Heart right ventricle (tissue), 16 donors: Measurements from ENCODE around the gene TFEB. TPM values are rescaled to one million over a fixed set of nuclear protein-coding genes. Genes with fewer than 3 reads are reported as not detected.

ENCODE experiments used
- ATAC-seq, 8 donors: fragments of 200-7000 bp; cut with Tn5 transposase; one replicate each; pipeline ENCODE4 v1.9.1; 2020; ENCODE audit warnings: mild to moderate bottlenecking in 8 of 8, moderate library complexity in 8 of 8, moderate number of reproducible peaks in 1 of 8
- DNase-seq, 2 donors: peaks; one replicate each; pipeline ENCODE4 v3.0.0-alpha.2; 2020
- H3K27ac ChIP-seq, 10 donors: fragments of 200-600 bp; sonication (generic) in 2 of 10; one replicate each; pipeline versions ENCODE4 v1.5.0 to v1.8.0; 2020 to 2022; ENCODE audit warnings: mild to moderate bottlenecking in 3 of 10
- H3K27me3 ChIP-seq, 7 donors: fragments of 200-600 bp; one replicate each; pipeline ENCODE4 v1.8.0; 2021 to 2022; ENCODE audit warnings: mild to moderate bottlenecking in 2 of 7
- H3K36me3 ChIP-seq, 9 donors: fragments of 200-600 bp; sonication (generic) in 1 of 9; one replicate each; pipeline versions ENCODE4 v1.5.0 to v1.8.0; 2020 to 2022; ENCODE audit warnings: mild to moderate bottlenecking in 2 of 9
- H3K4me1 ChIP-seq, 9 donors: fragments of 200-600 bp; sonication (generic) in 1 of 9; one replicate each; pipeline versions ENCODE4 v1.5.0 to v1.8.0; 2020 to 2022; ENCODE audit warnings: mild to moderate bottlenecking in 4 of 9
- H3K4me3 ChIP-seq, 10 donors: fragments of 200-600 bp; sonication (generic) in 2 of 10; one replicate each; pipeline versions ENCODE4 v1.5.0 to v1.8.0; 2020 to 2022; ENCODE audit warnings: mild to moderate bottlenecking in 7 of 10, moderate library complexity in 2 of 10
- H3K9me3 ChIP-seq, 11 donors: fragments of 200-600 bp in 10 of 11; sonication (generic) in 2 of 11; one replicate each; pipeline versions ENCODE4 v1.5.0 to v1.8.0; 2013 to 2022; ENCODE audit warnings: mild to moderate bottlenecking in 2 of 11, control low read depth in 1 of 11, moderate library complexity in 1 of 11
- WGBS, 2 donors: extraction: QIAGEN DNeasy Blood & Tissue Kit; methylation state at CpG; one replicate each; pipeline ENCODE4 v1.1.7; 2013; ENCODE audit warnings: inconsistent platforms in 1 of 2; 5-methylcytosine and 5-hydroxymethylcytosine counted together
- intact Hi-C, 10 donors: fragments of 100-400 bp; cut with DNase I; formaldehyde crosslinking; loops; one replicate each; pipeline versions ENCODE4 v1.11.1 to v1.14.2; 2022
- polyA plus RNA-seq, 2 donors: library from polyadenylated mRNA; stranded (reverse); fragments of 200-250 nt; gene quantifications; one replicate each; pipeline ENCODE4 v1.2.3, GENCODE V29; 2013
- total RNA-seq, 10 donors: library from RNA; stranded (reverse); fragmentation: NEBNext Ultra II Directional in 3 of 10; extraction: Animal tissue kit (Norgen Biotek cat#: 25700) in 3 of 10; gene quantifications; one replicate each; pipeline versions ENCODE4 v1.2.1 to v1.2.4, GENCODE V29; 2021 to 2023
- TF ChIP-seq, protein P1 (sequence below), 9 donors: fragments of 200-600 bp; sonication (generic) in 2 of 9; IDR thresholded peaks; one replicate each; pipeline versions ENCODE4 v1.5.0 to v1.8.0; 2021 to 2022; ENCODE audit warnings: antibody characterized with exemption in 9 of 9, mild to moderate bottlenecking in 5 of 9, moderate library complexity in 1 of 9
- donor health status: Arrhythmogenic right ventricular cardiomyopathy.
- donor health status: ischemic (EF 13 %, LVEDD 7.1; RV severe dilation, severe dysfunction).
- donor health status: healthy with polysubstance abuse.
- donor health status: DM: no; HTN: yes; CAD: no.
- donor health status: DM: no; HTN: no; CAD: no.
- donor health status: ischemic (EF 25% LVEDD 6.9; RV normal size, moderate dysfunction).
- donor health status: ischemic (EF 25% LVEDD 5.7; RV mildly dilated, moderate dysfunction).
- donor health status: healthy.
- donor health status: DM: yes; HTN: yes; CAD: no.
- donor health status: Ischemic cardiomyopathy.
- donor health status: ischemic (EF 35%, LVEDD 5.7; RV mildly dilated, moderate dysfunction).
- donor health status: nonischemic (EF 11% LVEDD 7.7; RV severe dilation, severe dysfunction).
- donor health status: DM: yes; HTN: yes; CAD: no.
- donor health status: PGD.
- donor health status: ischemic (EF 29% LVEDD 5.4; RV normal size, mild dysfunction).
- donor health status: nonischemic (EF 23%, LVEDD 6.1; RV moderate dilation, normal function).

TFEB gene
- total and polyA plus RNA-seq, 12 donors, result 29.2 to 52.3 (median 39.6) TPM

GRCh38 chr6:41697861-41698781 is 37.3 kb downstream of the TFEB start:
- intact Hi-C loops, result loop anchor here in 3 of 10 donors (5.0 to 10.0 kb wide), 2 partner anchors 34 to 77 kb away; partner anchors contain the start of gene FRS3 (in 2 of the 3)
- WGBS, 2 donors, result 43 to 56% methylated on average over 15 of the region's 15 CpGs
- Histone ChIP-seq H3K4me1 (peaks cover 6 to 94% (median 46%) of the 10 kb centered on the region in 9 donors), H3K9me3 (no peaks in the 10 kb centered on the region), H3K36me3 (peaks cover 0 to 17% (median 0%) of the 10 kb centered on the region in 9 donors), H3K27me3 (no peaks in the 10 kb centered on the region), H3K4me3 (no peak overlapping the region), H3K27ac (peak overlapping the region in 9 of 10 donors; percentile 65 to 93 (median 79))
- DNase-seq (peak in 1 of 2 donors; percentile 51), ATAC-seq (peak in 6 of 8 donors; percentile 30 to 76 (median 56))
- TF ChIP-seq, protein P1, sequence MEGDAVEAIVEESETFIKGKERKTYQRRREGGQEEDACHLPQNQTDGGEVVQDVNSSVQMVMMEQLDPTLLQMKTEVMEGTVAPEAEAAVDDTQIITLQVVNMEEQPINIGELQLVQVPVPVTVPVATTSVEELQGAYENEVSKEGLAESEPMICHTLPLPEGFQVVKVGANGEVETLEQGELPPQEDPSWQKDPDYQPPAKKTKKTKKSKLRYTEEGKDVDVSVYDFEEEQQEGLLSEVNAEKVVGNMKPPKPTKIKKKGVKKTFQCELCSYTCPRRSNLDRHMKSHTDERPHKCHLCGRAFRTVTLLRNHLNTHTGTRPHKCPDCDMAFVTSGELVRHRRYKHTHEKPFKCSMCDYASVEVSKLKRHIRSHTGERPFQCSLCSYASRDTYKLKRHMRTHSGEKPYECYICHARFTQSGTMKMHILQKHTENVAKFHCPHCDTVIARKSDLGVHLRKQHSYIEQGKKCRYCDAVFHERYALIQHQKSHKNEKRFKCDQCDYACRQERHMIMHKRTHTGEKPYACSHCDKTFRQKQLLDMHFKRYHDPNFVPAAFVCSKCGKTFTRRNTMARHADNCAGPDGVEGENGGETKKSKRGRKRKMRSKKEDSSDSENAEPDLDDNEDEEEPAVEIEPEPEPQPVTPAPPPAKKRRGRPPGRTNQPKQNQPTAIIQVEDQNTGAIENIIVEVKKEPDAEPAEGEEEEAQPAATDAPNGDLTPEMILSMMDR (IDR thresholded peaks at IDR 0.05), result no peak

DNA sequence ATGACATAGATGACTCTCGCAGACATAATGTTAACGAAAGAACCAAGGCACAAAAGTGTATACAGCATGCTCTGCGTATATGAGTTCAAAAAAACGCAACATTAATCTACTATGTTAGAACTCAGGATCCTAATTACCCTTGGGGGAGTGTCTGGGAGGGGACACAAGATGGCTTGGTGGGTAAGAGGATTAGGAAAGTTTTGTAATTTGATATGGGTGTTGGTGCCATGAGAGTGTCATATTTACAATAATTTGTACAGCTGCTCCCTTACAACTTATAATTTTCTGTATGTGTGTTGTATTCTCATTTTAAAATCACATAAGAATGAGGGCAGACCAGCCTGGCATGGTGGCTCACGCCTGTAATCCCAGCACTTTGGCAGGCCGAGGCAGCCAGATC is 38.6 kb downstream of the TFEB start:
- no peak overlapping the region for H3K27ac ChIP-seq
- DNase-seq (no peak), ATAC-seq (no peak)
- 93 to 97% methylated on average over 6 of the region's 6 CpGs for WGBS, 2 donors
- H3K9me3 ChIP-seq, result no peaks in the 10 kb centered on the region
- no peaks in the 10 kb centered on the region for H3K27me3 ChIP-seq
- peaks cover 0 to 12% (median 0%) of the 10 kb centered on the region in 9 donors for H3K36me3 ChIP-seq
- TF ChIP-seq, protein P1 (IDR thresholded peaks at IDR 0.05), result no peak
- intact Hi-C loops, result loop anchor here in 3 of 10 donors (5.0 to 10.0 kb wide), 2 partner anchors 36 to 78 kb away; partner anchors contain the start of gene FRS3 (in 2 of the 3)
- H3K4me1 ChIP-seq, result peaks cover 6 to 84% (median 48%) of the 10 kb centered on the region in 9 donors
- no peak overlapping the region for H3K4me3 ChIP-seq

- DNase-seq, result no peak
- ATAC-seq, result no peak
- Histone ChIP-seq H3K36me3 (peaks cover 0 to 17% (median 3%) of the 10 kb centered on the region in 9 donors), H3K27ac (peak overlapping the region in 1 of 10 donors; percentile 15), H3K4me1 (peaks cover under 1 to 74% (median 44%) of the 10 kb centered on the region in 9 donors), H3K4me3 (no peak overlapping the region), H3K9me3 (no peaks in the 10 kb centered on the region), H3K27me3 (no peaks in the 10 kb centered on the region)
- intact Hi-C loops, result loop anchor here in 3 of 10 donors (5.0 to 10.0 kb wide), 2 partner anchors 36 to 79 kb away; partner anchors contain the start of gene FRS3 (in 2 of the 3)
- TF ChIP-seq, protein P1 (IDR thresholded peaks at IDR 0.05), result no peak
- 87 to 94% methylated on average over 6 of the region's 6 CpGs for WGBS, 2 donors
These were observed 39.6 kb downstream of the TFEB start for GRCh38 chr6:41695825-41696224.

DNA sequence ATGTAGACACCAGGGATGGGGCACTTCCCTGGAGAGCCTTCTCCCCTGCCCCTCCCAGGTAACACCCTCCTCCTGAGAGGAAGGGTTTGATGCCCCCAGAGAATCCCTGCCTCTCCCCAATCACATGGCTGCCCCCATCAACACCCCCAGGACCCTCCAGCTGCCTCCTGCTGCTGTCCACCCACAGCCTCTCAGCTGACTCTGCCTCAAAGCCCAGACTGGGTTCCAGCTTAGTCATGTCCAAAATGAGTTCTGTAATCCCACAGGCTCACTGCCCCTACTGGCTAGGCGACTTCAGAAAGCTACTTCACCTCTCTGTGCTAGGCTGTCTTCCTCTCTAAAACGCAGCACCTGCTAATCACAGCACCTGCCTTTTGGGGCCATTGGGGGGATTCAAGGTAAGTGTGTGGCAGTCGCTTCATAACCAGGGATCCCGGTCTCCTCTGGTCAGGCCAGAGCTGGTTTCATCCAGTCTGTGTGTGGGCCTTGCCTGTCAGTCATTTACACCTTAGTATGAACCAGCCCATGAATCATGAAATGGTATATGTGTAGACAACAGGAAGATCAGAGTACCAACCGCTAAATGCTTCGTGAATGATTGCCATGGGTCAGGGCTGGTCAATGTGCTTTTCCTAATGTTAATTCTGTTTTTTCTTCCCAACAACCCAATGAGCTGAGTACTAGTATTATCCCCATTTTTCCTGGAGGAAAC is 40.4 kb downstream of the TFEB start:
- intact Hi-C loops, result loop anchor here in 3 of 10 donors (5.0 to 10.0 kb wide), 2 partner anchors 37 to 80 kb away; partner anchors contain the start of gene FRS3 (in 2 of the 3)
- H3K4me3 ChIP-seq, result no peak overlapping the region
- no peak overlapping the region for H3K27ac ChIP-seq
- 82 to 90% methylated on average over 6 of the region's 6 CpGs for WGBS, 2 donors
- H3K36me3 ChIP-seq, result peaks cover 0 to 26% (median 11%) of the 10 kb centered on the region in 9 donors
- no peak for ATAC-seq
- peaks cover 0 to 66% (median 38%) of the 10 kb centered on the region in 9 donors for H3K4me1 ChIP-seq
- H3K9me3 ChIP-seq, result no peaks in the 10 kb centered on the region
- no peak for DNase-seq
- H3K27me3 ChIP-seq, result no peaks in the 10 kb centered on the region
- TF ChIP-seq, protein P1 (IDR thresholded peaks at IDR 0.05), result no peak
